ENCODE results near the gene GSTO2.

GRCh38 chr10:104322416-104322782 lies 53.4 kb downstream of the GSTO2 start:
- TF ChIP-seq CTCF (conservative IDR thresholded peaks at IDR 0.05; ENCODE audit: low read length) (no peak), EZH2phosphoT487 (IDR thresholded peaks at IDR 0.05; ENCODE audit: borderline replicate concordance) (no peak)

Data from Loucy (cell line).